ENCODE results near the gene FBXO27.
A peak's percentile ranks its signal among the peaks of the same experiment; 100 is the strongest.
"Not testable (repeated sequence)": the region's sequence is repeated elsewhere in the genome, so short reads cannot be mapped to it uniquely, and the experiment has no call there.

The FBXO27 gene

DNA sequence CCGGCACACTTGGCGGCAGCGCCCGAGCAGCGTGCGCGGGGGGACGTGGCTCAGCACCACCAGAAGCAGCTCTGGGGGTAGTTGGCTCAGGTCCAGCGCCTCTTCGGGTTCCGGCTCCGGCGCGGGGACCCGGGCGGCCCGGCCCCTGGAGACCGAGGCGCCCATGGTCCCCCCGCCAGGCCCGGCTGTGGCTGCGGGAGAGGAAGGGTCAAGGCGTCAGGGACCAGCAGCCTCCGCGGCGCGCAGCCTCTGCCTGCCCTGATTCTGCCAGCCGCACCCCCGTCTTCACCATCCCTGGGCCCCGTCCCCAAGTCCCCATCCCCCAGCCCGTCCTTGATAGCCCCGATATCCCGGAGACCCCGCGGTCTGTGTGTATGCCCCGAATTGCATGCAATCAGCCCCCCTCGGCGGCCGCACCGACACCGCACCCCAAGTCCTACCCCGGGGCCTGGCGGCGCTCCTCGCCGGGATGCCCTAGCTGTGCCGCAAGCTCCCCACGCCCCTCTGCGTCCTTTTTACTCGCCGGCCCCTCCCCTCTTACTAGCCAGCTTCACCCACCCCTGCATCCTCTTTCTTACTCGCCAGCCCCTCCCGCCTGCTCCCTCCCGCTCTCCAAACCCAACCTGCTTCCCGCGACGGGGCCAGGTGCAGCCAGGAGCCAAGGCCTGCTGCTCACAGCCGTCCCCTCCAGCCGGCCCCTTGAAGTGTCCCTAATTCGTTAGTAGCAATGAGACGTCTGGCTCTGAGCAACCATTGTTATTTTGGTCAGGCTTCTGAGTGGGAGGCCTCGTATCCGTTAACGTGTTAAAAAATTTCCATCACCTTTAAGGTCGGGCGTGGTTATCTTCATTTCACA lies at the start of gene FBXO27:
Gene FBXO27, minus strand, starts transcription at position 487 of the 856 bp plus-strand sequence. Its CDS starts 322 bp downstream, at position 165.
- DNase-seq = no peak

DNA sequence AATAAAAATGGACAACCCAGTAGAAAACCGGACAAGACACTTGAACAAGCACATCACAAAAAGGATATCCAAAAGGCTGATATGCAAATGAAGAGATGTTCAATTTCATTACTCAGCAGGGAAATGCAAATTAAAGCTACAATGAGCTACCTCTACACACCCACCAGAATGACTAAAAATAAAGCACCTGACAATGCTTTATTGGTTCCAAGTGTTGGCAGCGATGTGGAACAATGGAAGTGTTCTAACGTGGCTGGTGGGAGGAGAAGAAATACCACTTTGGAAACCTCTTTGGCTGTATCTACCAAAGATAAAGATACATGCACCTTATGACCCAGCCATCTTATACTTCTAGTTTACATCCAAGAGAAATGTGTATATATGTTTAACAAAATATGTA lies 48.1 kb upstream of the FBXO27 start:
- no peak for DNase-seq

GRCh38 chr19:39078436-39079200 lies 46.3 kb upstream of the FBXO27 start:
- DNase-seq = no peak

DNA sequence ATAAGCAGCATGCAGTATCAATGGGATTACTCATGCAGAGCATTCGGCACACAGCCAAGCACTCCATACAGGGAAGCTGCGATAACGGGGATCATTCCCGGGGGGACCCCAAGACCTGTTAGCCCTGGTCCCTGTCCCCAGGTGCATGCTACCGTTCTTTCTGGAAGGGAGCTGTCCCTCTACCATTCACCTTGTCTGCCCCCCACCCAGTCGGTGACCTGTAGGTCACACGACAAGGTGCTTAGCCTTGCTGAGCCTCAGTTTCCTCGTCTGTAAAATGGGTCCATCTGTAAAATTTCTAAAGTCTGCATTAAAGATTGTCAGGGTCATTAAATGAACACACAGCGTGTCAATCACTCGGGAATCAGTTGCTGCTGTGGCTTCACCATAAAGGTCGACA lies 45.0 kb upstream of the FBXO27 start:
- DNase-seq = no peak

- DNase-seq = no peak
Measured at GRCh38 chr19:39074942-39075341, 42.6 kb upstream of the FBXO27 start.

DNA sequence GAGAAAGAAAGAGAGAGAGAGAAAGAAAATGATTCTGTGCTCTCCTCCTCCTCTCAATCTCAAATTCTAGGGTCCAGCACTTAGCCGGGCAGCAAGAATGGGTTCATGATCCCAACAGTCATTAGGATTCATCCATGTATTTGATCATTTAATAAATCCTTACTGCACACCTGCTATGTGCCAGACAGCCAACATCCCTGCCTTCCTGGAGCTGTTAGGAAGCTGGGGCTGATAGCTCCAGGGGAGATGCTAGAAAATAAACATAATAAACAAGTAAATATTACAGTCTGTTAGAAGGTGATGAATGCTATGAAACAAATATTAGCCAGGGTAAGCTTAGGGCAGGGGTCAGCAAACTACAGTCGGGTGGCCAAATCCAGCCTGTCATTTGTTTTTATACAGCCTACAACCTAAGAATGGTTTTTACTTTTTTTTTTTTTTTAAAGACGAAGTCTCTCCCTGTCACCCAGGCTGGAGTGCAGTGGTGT lies 41.9 kb upstream of the FBXO27 start:
- no peak for DNase-seq

- DNase-seq = no peak
Measured at GRCh38 chr19:39070888-39071287, 38.5 kb upstream of the FBXO27 start.

- not testable (repeated sequence) for DNase-seq
Measured at GRCh38 chr19:39068259-39068658, 35.9 kb upstream of the FBXO27 start.

DNA sequence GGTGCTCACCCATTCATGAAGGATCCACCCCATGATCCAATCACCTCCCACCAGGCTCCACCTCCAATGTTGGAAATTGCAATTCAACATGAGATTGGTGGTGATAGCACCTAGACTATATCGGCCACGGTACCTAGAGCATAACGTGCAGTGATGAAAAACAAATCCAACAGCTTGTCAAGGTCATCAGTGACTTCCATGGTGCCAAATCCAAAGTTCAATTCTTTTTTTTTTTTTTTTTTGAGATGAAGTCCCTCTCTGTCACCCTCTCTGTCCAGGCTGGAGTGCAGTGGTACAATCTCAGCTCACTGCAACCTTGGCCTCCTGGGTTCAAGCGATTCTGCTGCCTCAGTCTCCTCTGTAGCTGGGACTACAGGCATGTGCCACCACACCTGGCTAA lies 34.8 kb upstream of the FBXO27 start:
- DNase-seq = no peak

DNA sequence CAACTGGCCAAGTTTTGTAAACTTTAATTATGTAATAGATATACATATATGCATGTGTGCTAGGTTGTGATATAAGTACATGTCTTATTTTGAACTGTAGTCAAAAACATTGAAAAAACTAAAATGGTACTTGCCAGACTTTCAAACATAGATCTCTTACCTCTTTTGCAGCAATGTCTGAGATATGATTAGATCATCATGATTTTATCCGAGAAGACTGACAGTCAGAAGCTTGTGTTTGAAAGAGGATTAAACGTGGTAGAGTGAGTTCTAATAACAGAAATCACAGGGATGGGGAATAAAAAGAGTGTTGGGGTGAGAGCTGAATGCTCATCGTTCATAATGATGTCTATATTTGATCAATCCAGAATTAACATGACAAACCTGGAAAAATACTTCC lies 33.6 kb upstream of the FBXO27 start:
- no peak for DNase-seq

- DNase-seq = no peak
Measured at GRCh38 chr19:39064405-39064804, 32.1 kb upstream of the FBXO27 start.

- DNase-seq = no peak
Measured at GRCh38 chr19:39060171-39060570, 27.8 kb upstream of the FBXO27 start.

GRCh38 chr19:39059302-39059701 lies 27.0 kb upstream of the FBXO27 start:
- no peak for DNase-seq

DNA sequence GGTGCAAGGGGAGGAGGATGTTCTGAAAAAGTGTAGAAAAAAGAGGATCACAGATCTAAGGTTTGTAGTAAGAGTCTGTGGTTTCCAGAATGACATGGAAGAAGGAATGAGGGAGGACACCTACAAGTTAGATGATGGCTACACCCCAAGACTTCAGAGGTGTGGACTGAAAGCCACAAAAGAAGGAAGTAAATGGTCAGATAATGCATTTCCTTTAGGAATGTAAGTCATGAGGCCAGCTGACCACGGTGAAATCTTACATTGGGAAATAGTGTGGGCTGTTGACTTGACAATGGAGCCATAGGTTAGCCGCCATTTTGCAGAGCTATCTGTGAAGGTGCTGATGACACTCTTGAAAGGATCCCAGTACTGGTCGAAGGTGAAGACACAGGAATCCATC lies 25.3 kb upstream of the FBXO27 start:
- no peak for DNase-seq

GRCh38 chr19:39054091-39054470 lies 21.7 kb upstream of the FBXO27 start:
- DNase-seq = no peak

- no peak for DNase-seq
Measured at GRCh38 chr19:39053276-39054090, 21.1 kb upstream of the FBXO27 start.

DNA sequence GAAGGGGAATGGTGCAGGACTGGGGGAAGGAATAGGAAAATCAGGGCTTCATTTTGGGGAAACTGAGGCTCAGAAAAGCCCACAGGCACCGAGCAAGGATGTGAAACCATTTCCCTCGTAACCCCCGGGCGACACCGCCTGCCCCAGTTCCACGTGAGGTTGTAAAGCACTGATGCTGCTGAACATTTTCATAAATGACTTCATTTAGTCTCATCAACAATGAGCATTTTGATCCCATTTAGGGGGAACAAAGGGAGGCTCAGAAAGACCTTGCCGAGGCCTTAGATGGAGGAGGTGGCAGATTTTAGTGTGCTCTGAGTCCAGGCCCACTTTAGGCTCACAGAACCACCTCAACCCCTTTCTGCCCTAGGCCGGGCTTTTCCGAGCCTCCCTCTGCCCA lies 20.5 kb upstream of the FBXO27 start:
- no peak for DNase-seq

GRCh38 chr19:39052243-39052746 lies 19.9 kb upstream of the FBXO27 start:
- DNase-seq = peak; percentile 60 to 85 (median 69)

GRCh38 chr19:39047073-39047472 lies 14.7 kb upstream of the FBXO27 start:
- DNase-seq = no peak

- DNase-seq = peak in 1 of 3 donors; percentile 7
Measured at GRCh38 chr19:39046037-39046821, 13.9 kb upstream of the FBXO27 start.

GRCh38 chr19:39045506-39045905 lies 13.2 kb upstream of the FBXO27 start:
- DNase-seq = no peak

- DNase-seq = peak; percentile 70 to 86 (median 83)
Measured at GRCh38 chr19:39038098-39038497, 5.7 kb upstream of the FBXO27 start.
